Brain microvascular endothelial cell (primary cell): ENCODE results near the gene CDC5L.
A peak's percentile ranks its signal among the peaks of the same experiment; 100 is the strongest.

Experiments
- DNase-seq: peaks from one replicate; pipeline ENCODE4 v3.0.0-alpha.2; 2020
- H3K27ac ChIP-seq: fragments of 250-450 bp; sonication (Bioruptor Pico); 2 replicates; pipeline ENCODE4 v1.5.1; 2020; ENCODE audit warnings: mild to moderate bottlenecking, moderate library complexity
- H3K27me3 ChIP-seq: fragments of 250-450 bp; sonication (Bioruptor Pico); replicated peaks from 2 replicates; pipeline ENCODE4 v1.5.1; 2020; ENCODE audit warnings: mild to moderate bottlenecking
- H3K36me3 ChIP-seq: fragments of 250-450 bp; sonication (Bioruptor Pico); replicated peaks from 2 replicates; pipeline ENCODE4 v1.5.1; 2020; ENCODE audit warnings: mild to moderate bottlenecking
- H3K4me3 ChIP-seq: 2 replicates; pipeline ENCODE4 v1.5.1; 2011; ENCODE audit warnings: low read depth, mild to moderate bottlenecking, control low read depth, low read length, moderate library complexity
- in situ Hi-C: cut with HindIII; loops from 2 replicates; pipeline ENCODE4 v1.10.0; 2017; ENCODE audit warnings: low sequenced_read_pairs, low pct_ligation_motif_present
- TF ChIP-seq, protein P1 (sequence below): IDR thresholded peaks from 2 replicates; pipeline ENCODE4 v1.5.1; 2011; ENCODE audit warnings: low read depth, mild to moderate bottlenecking, moderate library complexity, low read length, control low read depth, inconsistent platforms; ENCODE audit errors: missing control alignments

Gene CDC5L

DNA sequence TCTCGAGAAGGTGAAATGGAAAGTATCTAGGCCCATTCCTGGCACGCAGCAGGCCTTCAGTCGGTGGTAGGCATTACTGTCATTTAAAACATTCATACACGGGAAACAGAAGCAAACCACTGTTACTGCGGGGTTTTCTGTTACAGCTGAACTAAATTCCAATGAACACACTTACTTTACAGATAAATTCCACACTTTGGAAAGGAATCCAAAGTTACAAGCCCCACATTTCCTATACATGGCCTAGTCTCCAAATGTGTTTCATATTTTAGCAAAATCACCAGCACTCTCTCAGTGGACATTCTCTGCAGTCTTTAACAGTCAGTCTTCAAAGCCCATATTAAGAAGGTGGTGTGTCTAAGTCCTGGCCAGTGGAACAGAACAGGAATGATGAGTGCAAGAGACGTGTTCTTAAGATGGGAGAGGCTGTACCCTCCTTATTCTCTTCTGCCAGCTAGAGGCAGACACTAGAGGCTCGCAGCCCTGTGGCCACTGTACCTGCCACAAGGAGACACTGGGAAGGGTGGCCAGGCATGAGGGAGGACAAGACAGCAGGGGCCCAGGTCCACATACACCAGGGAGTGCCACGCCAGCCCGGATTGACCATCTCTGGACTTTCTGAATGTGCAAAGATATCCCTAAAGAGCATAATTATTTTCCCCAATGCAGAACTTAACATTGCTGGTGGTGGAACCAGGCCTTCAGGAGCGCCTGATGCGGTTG is 76.4 kb downstream of the CDC5L start:
- H3K27ac ChIP-seq, result no peak overlapping the region
- H3K36me3 ChIP-seq, result no peaks in the 10 kb centered on the region
- in situ Hi-C loops, result no loop called here
- DNase-seq, result no peak
- H3K4me3 ChIP-seq, result no peak overlapping the region
- TF ChIP-seq, protein P1, sequence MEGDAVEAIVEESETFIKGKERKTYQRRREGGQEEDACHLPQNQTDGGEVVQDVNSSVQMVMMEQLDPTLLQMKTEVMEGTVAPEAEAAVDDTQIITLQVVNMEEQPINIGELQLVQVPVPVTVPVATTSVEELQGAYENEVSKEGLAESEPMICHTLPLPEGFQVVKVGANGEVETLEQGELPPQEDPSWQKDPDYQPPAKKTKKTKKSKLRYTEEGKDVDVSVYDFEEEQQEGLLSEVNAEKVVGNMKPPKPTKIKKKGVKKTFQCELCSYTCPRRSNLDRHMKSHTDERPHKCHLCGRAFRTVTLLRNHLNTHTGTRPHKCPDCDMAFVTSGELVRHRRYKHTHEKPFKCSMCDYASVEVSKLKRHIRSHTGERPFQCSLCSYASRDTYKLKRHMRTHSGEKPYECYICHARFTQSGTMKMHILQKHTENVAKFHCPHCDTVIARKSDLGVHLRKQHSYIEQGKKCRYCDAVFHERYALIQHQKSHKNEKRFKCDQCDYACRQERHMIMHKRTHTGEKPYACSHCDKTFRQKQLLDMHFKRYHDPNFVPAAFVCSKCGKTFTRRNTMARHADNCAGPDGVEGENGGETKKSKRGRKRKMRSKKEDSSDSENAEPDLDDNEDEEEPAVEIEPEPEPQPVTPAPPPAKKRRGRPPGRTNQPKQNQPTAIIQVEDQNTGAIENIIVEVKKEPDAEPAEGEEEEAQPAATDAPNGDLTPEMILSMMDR, result no peak
- H3K27me3 ChIP-seq, result no peaks in the 10 kb centered on the region

DNA sequence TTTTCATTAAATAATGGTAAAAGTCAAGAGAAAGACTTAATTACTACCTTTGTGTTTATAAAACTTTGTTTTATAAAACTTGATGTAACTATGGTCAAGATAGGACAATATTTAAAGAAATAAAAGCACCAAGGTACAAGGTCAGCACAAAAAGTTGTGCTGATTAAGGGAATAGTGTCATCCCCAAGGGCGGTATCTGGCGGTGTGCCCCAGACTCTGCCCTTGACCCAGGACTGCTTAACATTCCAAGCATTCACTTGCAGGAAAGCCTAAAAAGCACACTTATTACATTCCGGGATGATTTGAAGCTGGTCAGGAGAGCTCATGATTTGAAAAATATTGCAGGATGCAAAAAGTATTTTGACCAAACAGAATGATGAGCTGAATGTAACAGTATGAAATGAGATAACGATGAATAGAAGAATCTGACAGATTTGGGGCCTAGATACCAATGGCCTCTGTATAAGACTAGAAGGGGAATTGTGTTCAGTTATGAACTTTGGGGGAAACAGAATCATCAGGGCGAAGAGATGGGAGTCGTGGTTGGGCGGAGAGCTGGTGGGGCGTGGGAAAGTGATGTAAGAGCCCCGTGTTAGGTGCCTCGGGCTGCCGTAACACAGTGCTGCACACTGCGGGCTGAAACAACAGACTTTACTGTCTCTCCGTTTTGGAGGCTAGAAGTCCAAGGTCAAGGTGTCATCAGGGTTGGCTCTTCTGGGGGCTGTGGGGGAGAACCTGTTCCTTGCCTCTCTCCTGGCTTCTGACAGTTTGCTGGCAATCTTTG is 77.2 kb downstream of the CDC5L start:
- Histone ChIP-seq H3K36me3 (no peaks in the 10 kb centered on the region), H3K27ac (no peak overlapping the region), H3K27me3 (no peaks in the 10 kb centered on the region), H3K4me3 (no peak overlapping the region)
- TF ChIP-seq, protein P1, result no peak
- in situ Hi-C loops, result no loop called here
- DNase-seq, result peak; percentile 32

DNA sequence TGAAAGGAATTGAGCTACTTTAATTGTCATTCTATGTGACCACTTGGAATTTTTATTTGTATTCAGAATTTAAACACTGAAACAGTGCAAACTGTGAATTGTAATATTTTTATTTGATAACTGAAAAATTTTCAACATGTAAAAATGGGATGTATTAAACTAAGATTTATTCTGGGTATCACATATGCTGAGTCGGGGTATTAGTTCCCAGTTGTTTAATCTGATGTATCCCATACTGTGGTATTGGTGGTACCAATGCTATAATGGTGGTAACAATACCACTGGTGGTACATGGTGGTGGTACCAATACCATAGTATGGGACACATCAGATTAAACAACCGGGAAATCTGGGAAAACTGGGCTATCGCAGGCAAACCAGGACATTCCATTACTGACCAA is 79.4 kb downstream of the CDC5L start:
- no peaks in the 10 kb centered on the region for H3K36me3 ChIP-seq
- no peaks in the 10 kb centered on the region for H3K27me3 ChIP-seq
- in situ Hi-C loops, result no loop called here
- no peak for DNase-seq
- no peak overlapping the region for H3K27ac ChIP-seq
- no peak overlapping the region for H3K4me3 ChIP-seq
- TF ChIP-seq, protein P1, result no peak

DNA sequence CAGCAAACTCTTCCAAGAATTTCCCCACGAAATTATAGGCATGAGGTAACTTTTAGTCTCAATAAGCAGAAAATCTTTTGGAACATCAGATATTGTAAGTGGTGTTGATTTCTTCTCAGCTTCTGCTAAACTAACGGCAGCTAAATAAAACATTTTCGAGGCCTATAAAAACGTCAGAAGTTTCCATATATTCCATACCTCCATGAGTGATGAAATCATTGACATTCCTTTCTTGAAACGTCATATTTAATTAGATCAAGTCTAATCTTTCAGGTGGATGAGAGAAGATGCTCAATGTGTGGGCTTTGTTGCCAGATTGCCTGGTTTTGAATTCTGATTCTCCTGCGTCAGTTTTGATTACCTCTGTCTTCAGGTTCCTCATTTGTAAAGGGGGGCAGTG is 81.3 kb downstream of the CDC5L start:
- in situ Hi-C loops, result no loop called here
- Histone ChIP-seq H3K27ac (no peak overlapping the region), H3K36me3 (no peaks in the 10 kb centered on the region), H3K4me3 (no peak overlapping the region), H3K27me3 (no peaks in the 10 kb centered on the region)
- DNase-seq, result no peak
- TF ChIP-seq, protein P1, result no peak

DNA sequence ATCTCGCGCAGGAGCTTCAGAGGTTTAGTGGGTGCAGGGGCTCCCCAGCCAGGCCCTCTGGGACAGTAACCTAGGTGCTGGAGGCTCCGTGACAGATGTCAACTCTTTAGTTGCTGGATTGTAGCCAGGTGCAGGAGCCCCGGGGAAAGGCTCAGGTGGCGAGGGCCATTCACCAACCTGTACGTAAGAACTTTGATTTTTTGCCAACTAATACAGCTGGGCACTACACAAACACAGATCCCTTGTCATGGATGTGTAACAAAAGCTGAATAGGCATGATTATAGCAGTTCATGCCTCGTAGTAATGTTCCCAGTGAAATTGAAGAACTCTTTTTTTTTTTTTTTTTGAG is 82.6 kb downstream of the CDC5L start:
- in situ Hi-C loops, result no loop called here
- Histone ChIP-seq H3K27me3 (no peaks in the 10 kb centered on the region), H3K4me3 (no peak overlapping the region), H3K36me3 (no peaks in the 10 kb centered on the region), H3K27ac (no peak overlapping the region)
- TF ChIP-seq, protein P1, result no peak
- no peak for DNase-seq

DNA sequence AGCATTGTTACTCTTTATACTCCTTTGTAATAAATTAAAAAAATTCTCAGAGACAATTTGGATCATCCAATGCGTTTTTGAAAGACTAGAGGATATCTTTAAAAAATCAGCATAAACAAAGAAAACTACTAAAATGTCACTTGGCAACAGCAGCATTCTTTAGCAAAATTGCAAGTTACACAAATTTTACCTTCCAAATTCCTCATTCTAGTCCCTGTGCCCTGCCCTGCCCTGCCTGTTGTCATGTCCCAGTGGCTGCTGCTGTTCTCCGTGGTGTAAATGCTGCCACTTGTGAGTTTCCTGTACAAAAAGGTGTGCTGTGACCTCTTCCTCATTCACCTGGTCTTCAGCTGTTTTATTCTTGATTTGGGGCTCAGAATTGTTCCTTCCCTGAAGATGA is 83.2 kb downstream of the CDC5L start:
- TF ChIP-seq, protein P1, result no peak
- in situ Hi-C loops, result no loop called here
- Histone ChIP-seq H3K4me3 (no peak overlapping the region), H3K27ac (no peak overlapping the region), H3K36me3 (no peaks in the 10 kb centered on the region), H3K27me3 (no peaks in the 10 kb centered on the region)
- no peak for DNase-seq
